ENCODE data around the gene FAM151B.
"Not testable (repeated sequence)": the region's sequence is repeated elsewhere in the genome, so short reads cannot be mapped to it uniquely, and the experiment has no call there.

FAM151B gene

DNA sequence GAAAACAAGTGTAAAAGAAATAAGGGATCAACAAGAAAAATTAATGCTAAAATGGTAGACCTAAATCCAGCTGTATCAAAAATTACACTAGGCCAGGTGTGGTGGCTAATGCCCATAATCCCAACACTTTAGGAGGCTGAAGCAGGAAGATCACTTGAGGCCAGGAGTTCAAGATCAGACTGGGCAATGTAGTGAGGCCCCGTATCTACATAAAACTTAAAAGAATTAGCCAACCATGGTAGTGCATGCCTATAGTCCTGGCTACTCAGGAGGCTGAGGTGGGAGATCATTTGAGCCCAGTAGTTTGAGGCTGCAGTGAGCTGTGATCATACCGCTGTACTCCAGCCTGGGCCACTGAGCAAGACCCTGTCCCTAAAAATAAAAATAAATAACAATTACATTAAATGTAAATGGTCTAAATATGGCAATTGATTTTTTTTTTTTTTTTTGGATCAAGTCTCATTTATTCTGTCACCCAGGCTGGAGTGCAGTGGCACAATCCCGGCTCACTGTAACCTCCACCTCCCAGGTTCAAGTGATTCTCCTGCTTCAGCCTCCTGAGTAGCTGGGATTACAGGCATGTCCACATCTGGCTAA, 4.2 kb upstream of the FAM151B start:
- Mint-ChIP-seq H3K9me3 (peaks cover 12% of the 10 kb centered on the region), H3K36me3 (ENCODE audit: low read depth) (peaks cover 2% of the 10 kb centered on the region), H3K4me3 (no peak overlapping the region), H3K4me1 (ENCODE audit: low read depth) (peaks cover 17% of the 10 kb centered on the region), H3K27ac (no peak overlapping the region), H3K27me3 (ENCODE audit: low read depth) (peaks cover 17% of the 10 kb centered on the region)

DNA sequence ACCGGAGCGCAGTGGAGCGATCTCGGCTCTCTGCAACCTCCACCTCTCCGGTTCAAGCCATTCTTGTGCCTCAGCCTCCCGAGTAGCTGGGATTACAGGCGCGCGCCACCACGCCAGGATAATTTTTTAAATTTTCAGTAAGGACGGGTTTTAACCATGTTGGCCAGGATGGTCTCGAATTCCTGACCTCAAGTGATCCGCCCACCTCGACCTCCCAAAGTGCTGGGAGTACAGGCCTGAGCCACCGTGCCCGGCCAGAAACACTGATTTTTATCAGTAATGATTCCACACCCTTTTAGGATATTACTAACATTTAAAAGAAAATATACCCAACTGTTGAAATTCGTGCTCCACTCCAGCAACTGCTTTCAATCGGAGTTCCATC, 464 bp upstream of the FAM151B start:
- Mint-ChIP-seq H3K27ac (no peak overlapping the region), H3K9me3 (peaks cover 7% of the 10 kb centered on the region), H3K4me1 (ENCODE audit: low read depth) (peaks cover 14% of the 10 kb centered on the region), H3K27me3 (ENCODE audit: low read depth) (peaks cover 37% of the 10 kb centered on the region), H3K4me3 (peak overlapping the region; percentile 65), H3K36me3 (ENCODE audit: low read depth) (peaks cover 2% of the 10 kb centered on the region)

DNA sequence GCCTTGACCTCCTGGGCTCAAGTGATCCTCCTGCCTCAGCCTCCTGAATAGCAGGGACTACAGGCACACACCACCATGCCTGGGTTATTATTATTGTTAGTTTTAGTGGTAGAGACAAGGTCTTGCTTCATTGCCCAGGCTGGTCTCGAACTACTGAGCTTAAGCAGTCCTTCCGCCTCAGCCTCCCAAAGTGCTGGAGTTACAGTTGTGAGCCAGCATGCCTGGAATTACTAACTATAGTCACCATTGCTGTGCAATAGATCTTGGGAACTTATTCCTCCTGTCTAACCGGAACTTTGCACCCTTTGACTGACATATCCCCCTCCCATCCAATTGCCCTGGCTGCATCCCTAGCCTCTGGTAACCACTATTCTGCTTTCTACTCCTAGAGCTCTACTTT, 3.4 kb downstream of the FAM151B start:
- H3K9me3 Mint-ChIP-seq: no peaks in the 10 kb centered on the region
- no peak overlapping the region for H3K4me3 Mint-ChIP-seq
- H3K27me3 Mint-ChIP-seq (ENCODE audit: low read depth): peaks cover 35% of the 10 kb centered on the region
- H3K27ac Mint-ChIP-seq: no peak overlapping the region
- no peaks in the 10 kb centered on the region for H3K36me3 Mint-ChIP-seq (ENCODE audit: low read depth)
- peaks cover 14% of the 10 kb centered on the region for H3K4me1 Mint-ChIP-seq (ENCODE audit: low read depth)

DNA sequence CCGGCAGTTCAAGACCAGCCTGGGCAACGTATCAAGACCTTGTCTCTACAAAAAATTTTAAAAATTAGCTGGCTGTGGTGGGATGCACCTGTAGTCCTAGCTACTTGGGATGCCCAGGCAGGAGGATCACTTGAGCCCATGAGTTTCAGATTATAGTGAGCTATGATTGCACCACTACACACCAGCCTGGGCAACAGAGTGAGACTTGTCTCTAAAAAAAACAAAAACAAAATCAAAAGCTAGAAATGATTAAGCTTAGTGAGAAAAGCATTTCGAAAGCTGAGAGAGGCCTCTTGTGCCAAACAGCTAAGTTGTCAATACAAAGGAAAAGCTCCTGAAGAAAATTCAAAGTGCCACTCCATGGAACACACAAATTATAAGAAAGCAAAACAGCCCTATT, 4.8 kb downstream of the FAM151B start:
- peaks cover 26% of the 10 kb centered on the region for H3K27me3 Mint-ChIP-seq (ENCODE audit: low read depth)
- H3K27ac Mint-ChIP-seq: no peak overlapping the region
- H3K36me3 Mint-ChIP-seq (ENCODE audit: low read depth): no peaks in the 10 kb centered on the region
- H3K9me3 Mint-ChIP-seq: no peaks in the 10 kb centered on the region
- no peak overlapping the region for H3K4me3 Mint-ChIP-seq
- H3K4me1 Mint-ChIP-seq (ENCODE audit: low read depth): peaks cover 6% of the 10 kb centered on the region

DNA sequence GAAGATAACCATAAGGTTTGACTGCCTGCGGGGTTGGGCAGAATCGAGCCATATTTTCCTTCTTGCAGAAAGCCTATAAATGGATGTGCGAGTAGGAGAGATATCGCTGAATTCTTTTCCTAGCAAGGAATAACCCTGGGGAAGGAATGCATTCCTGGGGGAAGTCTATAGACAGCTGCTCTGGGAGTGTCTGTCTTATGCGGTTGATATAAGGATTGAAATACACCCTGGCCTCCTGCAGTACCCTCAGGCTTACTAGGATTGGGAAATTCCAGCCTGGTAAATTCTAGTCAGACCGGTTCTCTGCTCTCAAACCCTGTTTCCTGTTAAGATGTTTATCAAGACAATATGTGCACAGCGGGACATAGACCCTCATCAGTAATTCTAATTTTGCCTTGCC, 5.5 kb downstream of the FAM151B start:
- H3K4me1 Mint-ChIP-seq (ENCODE audit: low read depth); H3K4me3 Mint-ChIP-seq; H3K27ac Mint-ChIP-seq; H3K36me3 Mint-ChIP-seq (ENCODE audit: low read depth); H3K9me3 Mint-ChIP-seq: not testable (repeated sequence)
- peaks cover 22% of the 10 kb centered on the region for H3K27me3 Mint-ChIP-seq (ENCODE audit: low read depth)

DNA sequence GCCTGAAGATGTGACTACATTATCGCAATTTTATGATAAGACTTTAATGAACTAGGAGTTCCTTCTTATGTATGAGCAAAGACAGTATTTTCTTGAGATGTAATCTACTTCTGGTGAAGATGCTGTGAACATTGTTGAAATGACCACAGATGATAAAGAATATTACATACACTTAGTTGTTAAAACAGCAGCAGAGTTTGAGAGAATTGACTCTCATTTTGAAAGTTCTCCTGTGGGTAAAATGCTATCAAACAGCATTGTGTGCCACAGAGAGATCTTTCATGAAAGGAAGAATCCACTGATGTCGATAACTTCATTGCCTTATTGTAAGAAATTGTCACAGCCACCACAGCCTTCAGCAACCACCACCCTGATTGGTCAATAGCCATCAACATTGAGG, 8.0 kb downstream of the FAM151B start:
- Mint-ChIP-seq H3K4me3 (no peak overlapping the region), H3K36me3 (ENCODE audit: low read depth) (no peaks in the 10 kb centered on the region), H3K27me3 (ENCODE audit: low read depth) (peaks cover 4% of the 10 kb centered on the region), H3K27ac (no peak overlapping the region), H3K4me1 (ENCODE audit: low read depth) (no peaks in the 10 kb centered on the region), H3K9me3 (no peaks in the 10 kb centered on the region)

DNA sequence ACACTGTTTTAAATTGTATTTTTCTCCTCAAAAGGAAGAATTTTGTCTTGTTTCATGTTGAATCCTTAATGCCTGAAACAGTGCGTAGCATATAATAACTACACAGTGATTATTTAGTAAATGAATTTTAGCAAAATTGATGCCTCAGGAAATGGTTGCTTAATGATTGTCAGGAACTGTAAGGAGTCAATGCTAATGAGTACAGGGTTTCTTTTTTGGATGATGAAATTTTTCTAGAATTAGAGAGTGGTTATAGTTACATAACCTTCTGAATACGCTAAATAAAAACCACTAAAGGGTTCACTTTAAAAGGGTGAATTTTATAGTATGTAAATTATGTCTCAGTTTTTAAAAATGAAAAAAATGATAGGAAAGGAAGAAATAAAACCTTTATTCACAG, 14.9 kb downstream of the FAM151B start:
- Mint-ChIP-seq H3K27ac (no peak overlapping the region), H3K4me1 (ENCODE audit: low read depth) (peaks cover 2% of the 10 kb centered on the region), H3K4me3 (no peak overlapping the region), H3K36me3 (ENCODE audit: low read depth) (no peaks in the 10 kb centered on the region), H3K9me3 (no peaks in the 10 kb centered on the region), H3K27me3 (ENCODE audit: low read depth) (no peaks in the 10 kb centered on the region)

DNA sequence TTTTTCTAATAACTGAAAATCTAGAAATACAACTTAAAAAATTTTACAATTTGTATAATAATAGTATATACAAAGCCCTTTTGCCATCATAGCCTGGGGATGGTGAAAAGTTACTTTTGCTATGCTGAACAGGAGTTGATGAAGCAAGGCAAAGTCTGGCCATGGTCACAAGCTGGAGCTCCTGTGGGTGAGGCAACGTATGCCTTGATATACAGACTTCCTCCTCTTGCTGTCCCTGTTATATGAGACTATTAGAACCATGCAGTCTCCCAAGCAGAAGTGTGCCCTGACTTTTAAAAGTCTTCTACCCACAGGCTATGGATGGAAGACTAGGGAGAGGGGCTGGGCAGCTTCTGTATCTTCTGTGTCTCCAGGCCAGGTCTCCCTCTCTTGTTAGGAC, 15.7 kb downstream of the FAM151B start:
- no peaks in the 10 kb centered on the region for H3K27me3 Mint-ChIP-seq (ENCODE audit: low read depth)
- H3K36me3 Mint-ChIP-seq (ENCODE audit: low read depth): no peaks in the 10 kb centered on the region
- H3K4me1 Mint-ChIP-seq (ENCODE audit: low read depth): peaks cover 2% of the 10 kb centered on the region
- no peak overlapping the region for H3K27ac Mint-ChIP-seq
- no peaks in the 10 kb centered on the region for H3K9me3 Mint-ChIP-seq
- no peak overlapping the region for H3K4me3 Mint-ChIP-seq

DNA sequence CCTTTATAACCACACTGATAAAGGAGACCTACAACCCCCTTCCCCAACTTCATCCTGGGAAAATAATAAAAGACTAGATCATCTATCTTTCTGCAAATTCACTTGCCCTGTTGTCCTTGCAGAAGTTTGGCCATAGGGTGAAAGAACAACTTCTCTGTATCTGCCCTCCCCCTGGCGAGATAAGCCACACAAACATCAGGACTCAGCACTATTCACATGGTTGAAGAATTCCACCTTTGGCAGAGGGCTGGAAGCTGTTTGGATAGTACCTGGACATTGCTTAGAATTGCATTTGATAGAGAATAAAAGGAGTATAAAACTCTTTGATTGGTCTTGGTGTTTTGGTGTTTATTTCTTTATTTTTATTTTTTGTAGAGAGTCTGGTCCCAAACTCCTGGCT, 16.9 kb downstream of the FAM151B start:
- Mint-ChIP-seq H3K27ac (peak overlapping the region; percentile 9), H3K36me3 (ENCODE audit: low read depth) (no peaks in the 10 kb centered on the region), H3K27me3 (ENCODE audit: low read depth) (no peaks in the 10 kb centered on the region), H3K4me1 (ENCODE audit: low read depth) (peaks cover 2% of the 10 kb centered on the region), H3K4me3 (no peak overlapping the region), H3K9me3 (no peaks in the 10 kb centered on the region)

DNA sequence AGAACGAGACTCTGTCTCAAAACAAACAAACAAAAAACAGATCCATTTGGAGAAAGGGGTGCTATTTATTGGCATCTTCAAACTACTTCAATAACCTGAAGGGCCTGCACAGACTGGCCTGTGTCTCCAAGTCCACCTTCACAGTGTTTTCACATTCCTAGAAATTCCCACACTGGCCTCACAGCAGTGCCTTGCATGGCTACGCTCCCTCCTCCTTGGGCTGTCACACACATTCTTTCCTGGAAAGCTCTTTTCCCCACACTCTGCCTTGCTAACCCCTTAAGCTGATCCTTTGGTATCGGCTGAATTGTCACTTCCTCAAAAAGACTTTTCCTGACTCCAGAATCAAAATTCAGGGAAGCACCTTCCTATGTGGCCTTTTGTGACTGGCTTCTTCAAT, 19.8 kb downstream of the FAM151B start:
- Mint-ChIP-seq H3K9me3 (no peaks in the 10 kb centered on the region), H3K27me3 (ENCODE audit: low read depth) (no peaks in the 10 kb centered on the region), H3K27ac (no peak overlapping the region), H3K4me3 (no peak overlapping the region), H3K4me1 (ENCODE audit: low read depth) (peaks cover 2% of the 10 kb centered on the region), H3K36me3 (ENCODE audit: low read depth) (no peaks in the 10 kb centered on the region)

DNA sequence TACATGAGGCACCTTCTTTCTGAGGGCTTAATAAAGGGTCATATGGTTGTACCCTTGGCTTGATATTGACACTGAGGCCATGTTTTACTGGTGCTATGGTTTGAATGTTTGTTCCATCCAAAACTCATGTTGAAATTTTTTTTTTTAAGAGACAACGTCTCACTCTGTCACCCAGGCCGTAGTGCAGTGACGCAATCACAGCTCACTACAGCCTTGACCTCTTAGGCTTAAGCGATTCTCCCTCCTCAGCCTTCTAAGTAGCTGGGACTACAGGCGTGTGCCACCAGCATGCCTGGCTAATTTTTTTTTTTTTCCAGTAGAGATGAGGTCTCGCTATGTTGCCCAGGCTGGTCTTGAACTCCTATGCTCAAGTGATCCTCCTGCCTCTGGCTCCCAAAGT, 20.9 kb downstream of the FAM151B start:
- H3K4me1 Mint-ChIP-seq (ENCODE audit: low read depth): no peaks in the 10 kb centered on the region
- H3K36me3 Mint-ChIP-seq (ENCODE audit: low read depth): no peaks in the 10 kb centered on the region
- no peaks in the 10 kb centered on the region for H3K9me3 Mint-ChIP-seq
- no peak overlapping the region for H3K4me3 Mint-ChIP-seq
- no peaks in the 10 kb centered on the region for H3K27me3 Mint-ChIP-seq (ENCODE audit: low read depth)
- no peak overlapping the region for H3K27ac Mint-ChIP-seq

DNA sequence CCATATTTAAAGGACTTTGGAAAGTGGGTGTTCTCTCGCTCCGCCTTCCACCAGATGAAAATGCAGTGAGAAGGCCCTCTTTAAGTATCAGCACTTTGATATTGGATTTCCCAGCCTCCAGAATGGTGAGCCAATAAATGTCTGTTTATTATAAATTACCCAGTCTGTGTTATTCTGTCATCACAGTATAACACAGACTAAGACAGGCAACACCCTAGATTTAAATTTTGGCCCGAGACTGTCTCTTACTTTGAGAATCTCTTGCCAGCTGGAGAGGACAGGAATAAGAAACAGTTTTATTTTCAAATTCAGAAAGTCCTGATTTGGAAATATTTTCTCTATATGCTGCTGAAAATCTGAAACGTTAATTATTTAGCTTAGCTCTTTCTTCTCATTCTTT, 21.5 kb downstream of the FAM151B start:
- H3K27ac Mint-ChIP-seq: no peak overlapping the region
- H3K4me1 Mint-ChIP-seq (ENCODE audit: low read depth): no peaks in the 10 kb centered on the region
- no peaks in the 10 kb centered on the region for H3K27me3 Mint-ChIP-seq (ENCODE audit: low read depth)
- H3K4me3 Mint-ChIP-seq: no peak overlapping the region
- no peaks in the 10 kb centered on the region for H3K9me3 Mint-ChIP-seq
- H3K36me3 Mint-ChIP-seq (ENCODE audit: low read depth): no peaks in the 10 kb centered on the region

DNA sequence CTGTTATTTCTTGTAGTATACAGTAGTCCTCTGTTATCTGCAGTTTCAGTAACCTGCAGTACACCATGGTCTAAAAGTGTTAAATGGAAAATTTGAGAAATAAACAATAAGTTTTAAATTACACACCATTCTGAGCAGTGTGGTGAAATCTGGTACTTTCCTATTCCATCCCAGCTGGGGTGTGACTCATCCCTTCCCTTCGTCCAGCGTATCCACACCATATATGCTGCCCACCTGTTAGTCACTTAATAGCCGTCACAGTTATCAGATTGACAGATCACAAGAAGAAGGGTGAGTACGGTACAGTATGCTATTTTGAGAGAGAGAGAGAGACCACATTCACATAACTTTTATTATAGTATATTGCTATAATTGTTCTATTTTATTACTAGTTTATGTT, 28.9 kb downstream of the FAM151B start:
- H3K4me1 Mint-ChIP-seq (ENCODE audit: low read depth): no peaks in the 10 kb centered on the region
- no peaks in the 10 kb centered on the region for H3K9me3 Mint-ChIP-seq
- no peaks in the 10 kb centered on the region for H3K36me3 Mint-ChIP-seq (ENCODE audit: low read depth)
- no peak overlapping the region for H3K4me3 Mint-ChIP-seq
- no peak overlapping the region for H3K27ac Mint-ChIP-seq
- H3K27me3 Mint-ChIP-seq (ENCODE audit: low read depth): no peaks in the 10 kb centered on the region

DNA sequence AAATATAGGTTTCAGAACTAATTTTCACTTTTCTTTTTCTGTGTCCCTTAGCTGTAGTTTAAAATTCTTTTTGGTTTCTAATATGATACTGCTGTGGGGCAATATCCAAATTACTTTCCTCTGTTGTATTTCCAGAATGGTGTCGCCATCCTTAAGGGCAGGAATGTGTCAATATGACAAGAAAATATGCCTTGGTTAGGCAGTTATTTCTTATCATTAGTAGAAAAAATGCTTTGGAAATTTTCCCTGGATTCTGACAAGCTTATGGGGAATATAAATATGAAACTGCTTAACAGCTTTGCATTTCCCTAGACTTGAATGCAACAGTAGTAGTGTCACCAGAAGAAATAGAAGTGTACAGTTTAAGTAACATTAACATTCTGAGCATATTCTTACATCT, 52.8 kb downstream of the FAM151B start:
- Mint-ChIP-seq H3K27ac (no peak overlapping the region), H3K27me3 (ENCODE audit: low read depth) (no peaks in the 10 kb centered on the region), H3K4me3 (no peak overlapping the region), H3K4me1 (ENCODE audit: low read depth) (no peaks in the 10 kb centered on the region), H3K9me3 (no peaks in the 10 kb centered on the region), H3K36me3 (ENCODE audit: low read depth) (no peaks in the 10 kb centered on the region)

DNA sequence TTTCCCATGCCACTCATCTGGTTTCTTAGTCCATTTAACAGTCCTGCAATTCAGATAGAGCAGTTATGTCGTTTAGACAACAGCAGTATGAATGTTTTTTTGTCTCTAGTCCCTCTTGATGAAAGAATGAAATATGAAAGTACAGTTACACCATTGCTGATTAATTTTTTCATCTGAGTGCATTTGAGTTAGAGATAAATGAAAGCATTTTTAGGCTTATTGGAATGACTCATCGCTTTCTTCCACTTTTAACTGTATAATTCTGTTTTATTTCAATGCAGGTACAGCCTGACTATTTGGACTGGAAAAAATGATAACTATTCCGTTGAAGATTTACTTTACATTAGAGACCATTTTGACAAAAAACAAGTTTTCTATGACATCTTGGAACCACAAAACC, 53.5 kb downstream of the FAM151B start:
- no peaks in the 10 kb centered on the region for H3K9me3 Mint-ChIP-seq
- H3K36me3 Mint-ChIP-seq (ENCODE audit: low read depth): no peaks in the 10 kb centered on the region
- H3K27me3 Mint-ChIP-seq (ENCODE audit: low read depth): no peaks in the 10 kb centered on the region
- H3K27ac Mint-ChIP-seq: no peak overlapping the region
- H3K4me1 Mint-ChIP-seq (ENCODE audit: low read depth): no peaks in the 10 kb centered on the region
- no peak overlapping the region for H3K4me3 Mint-ChIP-seq

DNA sequence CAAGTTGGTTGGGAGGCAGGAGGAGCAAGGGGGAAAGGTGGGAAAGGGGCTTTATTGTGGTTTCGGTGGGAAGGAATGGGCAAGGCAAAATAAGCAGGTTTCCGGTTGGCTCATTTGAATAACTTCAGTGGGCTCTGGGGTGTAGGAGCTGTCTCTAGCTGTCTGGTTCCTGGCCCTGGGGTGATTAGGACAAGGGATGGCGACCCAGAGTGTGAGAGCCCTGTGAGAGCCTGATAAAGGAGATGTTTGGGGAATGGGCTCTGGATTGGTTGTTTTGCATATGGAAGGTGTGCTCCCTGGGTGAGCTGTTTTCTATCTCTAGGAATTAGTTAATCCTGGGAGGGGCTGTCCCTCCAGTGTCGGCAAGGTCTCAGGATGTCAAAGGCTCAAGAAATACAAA, 66.7 kb downstream of the FAM151B start:
- Mint-ChIP-seq H3K4me3 (no peak overlapping the region), H3K27ac (no peak overlapping the region), H3K4me1 (ENCODE audit: low read depth) (no peaks in the 10 kb centered on the region), H3K36me3 (ENCODE audit: low read depth) (no peaks in the 10 kb centered on the region), H3K27me3 (ENCODE audit: low read depth) (peaks cover 20% of the 10 kb centered on the region), H3K9me3 (no peaks in the 10 kb centered on the region)
